ENCODE results near the gene SPRED2.
A peak's percentile ranks its signal among the peaks of the same experiment; 100 is the strongest.

SPRED2 gene

DNA sequence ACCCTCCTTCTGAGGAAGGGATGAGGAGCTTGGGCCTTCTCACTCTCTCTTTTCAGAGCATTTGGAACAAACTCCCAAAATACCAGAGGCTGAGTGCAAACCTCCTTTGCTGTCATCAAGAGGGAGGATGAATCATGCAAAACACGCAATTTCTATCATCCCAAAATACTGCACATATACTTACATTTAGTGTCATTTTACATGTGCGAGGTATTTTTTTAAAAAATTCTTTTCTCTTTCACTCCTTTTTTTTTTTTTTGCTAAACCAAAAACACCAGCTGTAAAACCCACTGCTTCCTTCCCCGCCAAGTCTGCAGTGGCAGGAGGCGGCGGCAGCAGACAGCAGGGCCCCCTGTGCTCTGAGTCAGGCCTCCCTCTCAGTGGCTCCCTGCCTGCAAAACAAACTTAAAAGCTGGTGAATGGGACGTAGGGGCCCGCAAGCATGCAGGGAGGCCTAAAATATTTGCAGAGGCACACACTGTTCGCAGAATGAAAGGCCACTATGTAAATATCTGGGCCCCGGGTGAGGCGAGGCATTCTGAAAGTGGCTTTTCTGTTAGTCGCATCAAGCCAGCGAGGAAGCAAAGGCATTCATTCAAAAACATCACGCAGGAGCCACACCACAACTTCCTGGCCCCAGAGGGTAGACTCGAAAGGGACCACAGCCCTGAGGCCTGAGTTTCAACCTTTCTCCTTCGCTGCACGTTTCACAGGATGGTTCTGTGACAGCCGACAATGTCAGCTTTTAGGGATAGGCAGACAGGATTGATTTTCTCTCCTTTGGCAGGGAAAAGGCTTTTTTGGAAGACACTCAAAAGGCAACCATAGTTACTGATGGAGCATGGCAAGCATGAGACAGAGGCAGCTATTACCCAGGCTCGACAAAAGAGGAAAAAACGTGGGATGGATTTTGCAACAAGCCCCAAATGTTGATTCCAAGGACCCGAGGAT is 131.4 kb downstream of the SPRED2 start:
- DNase-seq: peak; percentile 63

DNA sequence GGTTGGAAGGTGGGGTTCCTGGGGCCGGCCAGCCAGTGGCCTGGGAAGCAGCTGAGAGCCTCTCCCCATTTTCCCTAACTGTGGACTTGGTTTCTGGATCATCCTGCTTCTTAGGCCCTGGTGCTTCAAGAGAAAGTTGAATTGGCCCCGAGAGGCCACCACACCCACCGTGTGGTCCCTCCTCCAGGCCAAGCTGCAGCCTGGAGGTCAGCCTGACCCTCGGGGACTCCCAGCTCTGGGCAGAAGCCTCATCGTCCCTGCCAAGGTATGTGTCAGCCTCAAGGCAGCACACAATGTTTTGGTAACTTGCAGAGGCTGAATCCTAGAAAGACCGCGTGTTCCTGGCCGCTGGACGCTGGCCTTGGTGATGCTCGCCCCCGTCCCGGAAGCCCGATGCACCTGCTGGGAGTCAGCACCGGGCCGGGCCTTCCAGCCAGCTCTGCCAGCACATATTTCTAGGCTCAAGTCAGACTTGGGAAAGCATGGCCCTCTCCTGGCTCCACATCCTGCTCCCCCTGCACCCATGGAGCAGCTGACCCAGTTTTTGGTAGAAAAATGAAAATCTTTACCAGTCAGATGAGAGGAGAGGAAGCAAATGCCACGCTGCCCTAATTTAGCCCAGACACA is 132.2 kb downstream of the SPRED2 start:
- no peak for DNase-seq

DNA sequence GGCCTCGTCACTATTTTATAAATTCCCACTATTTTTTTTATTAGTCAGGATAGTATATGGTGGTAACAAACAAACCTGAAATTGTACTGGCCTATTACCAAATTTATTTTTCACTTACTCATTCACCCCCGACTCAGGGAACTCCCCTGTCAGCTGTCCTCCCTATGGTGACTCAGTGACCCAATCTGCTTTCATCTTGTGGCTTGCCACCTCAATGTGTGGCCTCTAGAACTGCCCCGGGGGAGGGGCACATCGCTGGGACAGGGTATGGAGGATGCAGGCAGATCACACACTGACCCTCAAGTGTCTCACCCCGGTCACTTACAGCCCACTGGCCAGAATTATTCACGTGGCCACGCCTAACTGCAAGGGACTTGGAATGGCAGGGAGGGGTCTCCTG is 133.2 kb downstream of the SPRED2 start:
- no peak for DNase-seq

DNA sequence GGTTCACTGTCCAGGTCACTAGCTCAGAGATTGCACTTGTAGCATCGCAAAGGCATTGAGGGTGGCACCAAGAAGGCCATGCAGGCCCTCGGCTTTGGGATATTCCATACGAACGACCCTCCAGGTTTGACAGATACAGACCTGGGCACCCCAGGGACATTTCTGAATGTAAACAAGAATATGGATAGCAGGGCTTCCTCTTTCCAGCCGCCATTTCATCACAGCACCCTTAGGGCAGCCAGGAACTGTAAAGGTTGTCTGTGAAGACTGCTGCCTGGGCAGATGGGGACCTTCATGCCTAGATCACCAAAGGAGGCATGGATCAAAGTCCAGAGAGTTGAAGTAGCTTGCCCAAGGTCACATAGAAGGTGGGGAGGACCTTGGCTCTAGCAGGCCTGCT is 134.3 kb downstream of the SPRED2 start:
- DNase-seq: no peak

DNA sequence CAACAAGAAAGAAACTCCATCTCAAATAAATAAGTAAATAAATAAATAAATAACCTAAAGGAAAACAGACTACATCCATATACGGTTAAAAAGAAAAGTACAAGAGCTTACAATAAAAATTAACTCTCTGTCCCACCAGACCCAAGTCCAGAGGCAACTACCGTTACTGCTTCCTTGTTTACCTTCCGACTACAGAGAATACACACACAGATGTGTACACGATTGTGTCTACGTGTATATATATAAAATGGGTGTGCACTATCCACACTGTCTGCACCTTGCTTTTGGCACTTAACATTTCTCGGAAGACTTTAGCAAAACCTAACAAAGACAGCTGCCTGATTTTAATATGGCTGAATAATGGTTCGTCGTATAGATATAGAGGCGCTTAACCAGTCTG is 134.9 kb downstream of the SPRED2 start:
- DNase-seq: no peak

DNA sequence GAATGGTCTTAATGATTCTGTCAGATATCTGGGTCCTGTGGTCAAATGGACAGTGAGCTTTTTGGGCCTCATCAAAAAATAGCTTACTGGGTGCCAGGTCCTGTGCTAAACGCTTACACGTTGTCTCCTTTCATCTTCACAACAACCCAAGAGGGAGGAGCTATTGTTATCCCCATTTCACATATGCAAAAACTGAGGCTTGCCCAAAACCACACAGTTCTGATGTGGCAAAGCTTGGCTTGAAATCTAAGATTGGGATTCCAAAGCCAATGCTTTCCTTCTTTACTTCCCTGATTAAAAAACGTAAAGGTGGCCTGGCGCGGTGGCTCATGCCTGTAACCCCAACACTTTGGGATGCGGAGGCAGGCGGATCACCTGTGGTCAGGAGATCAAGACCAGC is 135.4 kb downstream of the SPRED2 start:
- DNase-seq: no peak

DNA sequence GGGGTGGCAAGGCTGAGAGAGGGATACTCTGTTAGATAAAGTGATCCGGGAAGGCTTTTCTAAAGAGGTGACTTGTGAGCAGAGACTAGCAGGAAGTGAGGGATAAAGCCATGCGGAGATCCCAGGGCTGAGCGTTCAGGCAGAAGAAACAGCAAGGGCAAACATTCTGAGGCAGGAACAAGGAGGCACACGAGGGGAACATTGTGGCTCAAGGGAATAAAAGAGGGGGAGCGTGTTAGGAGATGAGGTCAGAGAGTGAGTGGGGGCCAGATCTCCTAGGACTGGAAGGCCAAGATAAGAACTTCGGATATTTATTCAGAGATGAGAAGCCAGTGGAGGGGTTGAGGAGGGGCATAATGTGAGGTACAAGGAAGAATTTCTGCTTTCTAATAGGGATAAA is 137.7 kb downstream of the SPRED2 start:
- no peak for DNase-seq

DNA sequence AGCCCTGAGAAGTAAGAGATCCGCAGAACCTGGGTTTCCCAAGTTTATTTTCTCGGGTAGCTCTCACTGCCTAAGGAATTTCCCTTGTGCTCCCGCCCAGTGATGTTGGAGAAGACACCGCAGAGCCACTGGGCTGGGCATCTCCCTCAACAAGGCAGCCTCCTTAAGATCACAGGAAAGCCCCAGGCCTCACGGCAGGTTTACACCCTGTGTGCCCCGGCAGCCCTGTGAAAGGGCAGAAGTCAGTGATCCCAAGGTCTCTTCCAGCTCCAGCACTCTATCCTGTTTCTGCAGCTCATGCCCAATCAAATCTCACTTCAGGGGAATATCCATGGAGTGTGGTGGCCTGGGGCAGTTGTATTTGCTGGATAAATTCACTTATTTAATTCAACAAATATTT is 138.3 kb downstream of the SPRED2 start:
- no peak for DNase-seq

DNA sequence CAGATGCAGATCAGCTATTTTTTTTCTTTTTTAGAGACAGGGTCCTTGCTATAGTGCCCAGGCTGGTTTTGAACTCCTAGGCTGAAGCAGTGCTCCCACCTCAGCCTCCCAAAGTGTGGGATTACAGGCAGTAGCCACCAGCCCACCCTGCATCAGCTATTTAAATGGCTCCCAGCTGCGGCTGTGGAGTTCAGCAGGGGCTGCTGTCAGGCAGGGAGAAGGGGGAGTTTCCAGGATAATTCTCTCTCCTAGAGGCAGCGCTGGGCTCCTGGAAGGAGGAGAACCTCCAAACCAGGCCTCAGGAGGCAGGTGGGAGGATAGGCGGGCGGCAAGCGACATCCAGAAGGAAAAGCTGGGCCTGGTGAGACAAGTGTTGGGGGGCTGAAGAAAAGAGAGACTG is 139.0 kb downstream of the SPRED2 start:
- DNase-seq: no peak

DNA sequence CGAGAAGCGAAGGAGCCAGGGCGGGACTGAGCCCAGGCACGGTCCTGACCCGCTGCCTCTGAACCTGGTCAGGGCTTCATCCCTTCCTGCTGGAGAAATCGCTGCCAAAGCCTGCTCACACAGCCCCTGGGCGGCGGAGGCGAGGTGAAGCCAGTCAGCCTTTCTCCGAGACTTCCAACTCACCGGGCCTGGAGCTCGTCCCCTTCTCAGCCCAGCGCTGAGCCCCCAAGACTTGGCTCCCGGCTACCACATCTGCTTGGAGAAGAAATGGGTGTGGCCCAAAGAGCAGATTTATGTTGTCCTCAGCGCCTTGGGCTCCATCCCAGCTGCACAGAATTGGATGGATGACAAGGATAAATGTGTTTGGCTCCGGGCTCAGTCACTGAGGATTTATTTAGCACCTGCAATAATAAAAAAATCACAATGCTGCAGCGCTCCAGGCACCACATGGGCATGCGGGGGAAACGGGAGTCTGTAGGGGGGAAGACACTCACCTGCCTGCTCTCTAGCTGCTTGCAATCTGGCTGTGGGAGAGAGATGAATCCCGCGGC is 139.9 kb downstream of the SPRED2 start:
- no peak for DNase-seq

DNA sequence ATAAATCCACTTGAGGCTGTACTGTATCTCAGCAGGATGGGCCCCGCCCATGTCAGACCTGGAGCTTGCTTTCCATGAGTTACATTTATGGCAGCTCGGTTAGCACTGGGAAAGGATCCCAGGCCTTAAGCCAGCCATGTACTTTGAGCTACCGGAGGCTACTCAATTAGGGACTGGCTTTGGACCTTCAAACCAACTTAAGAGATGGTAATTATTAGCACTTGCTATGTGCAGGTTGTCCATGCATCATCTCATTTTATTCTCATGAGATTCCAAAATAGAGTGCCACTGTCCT is 140.3 kb downstream of the SPRED2 start:
- no peak for DNase-seq

DNA sequence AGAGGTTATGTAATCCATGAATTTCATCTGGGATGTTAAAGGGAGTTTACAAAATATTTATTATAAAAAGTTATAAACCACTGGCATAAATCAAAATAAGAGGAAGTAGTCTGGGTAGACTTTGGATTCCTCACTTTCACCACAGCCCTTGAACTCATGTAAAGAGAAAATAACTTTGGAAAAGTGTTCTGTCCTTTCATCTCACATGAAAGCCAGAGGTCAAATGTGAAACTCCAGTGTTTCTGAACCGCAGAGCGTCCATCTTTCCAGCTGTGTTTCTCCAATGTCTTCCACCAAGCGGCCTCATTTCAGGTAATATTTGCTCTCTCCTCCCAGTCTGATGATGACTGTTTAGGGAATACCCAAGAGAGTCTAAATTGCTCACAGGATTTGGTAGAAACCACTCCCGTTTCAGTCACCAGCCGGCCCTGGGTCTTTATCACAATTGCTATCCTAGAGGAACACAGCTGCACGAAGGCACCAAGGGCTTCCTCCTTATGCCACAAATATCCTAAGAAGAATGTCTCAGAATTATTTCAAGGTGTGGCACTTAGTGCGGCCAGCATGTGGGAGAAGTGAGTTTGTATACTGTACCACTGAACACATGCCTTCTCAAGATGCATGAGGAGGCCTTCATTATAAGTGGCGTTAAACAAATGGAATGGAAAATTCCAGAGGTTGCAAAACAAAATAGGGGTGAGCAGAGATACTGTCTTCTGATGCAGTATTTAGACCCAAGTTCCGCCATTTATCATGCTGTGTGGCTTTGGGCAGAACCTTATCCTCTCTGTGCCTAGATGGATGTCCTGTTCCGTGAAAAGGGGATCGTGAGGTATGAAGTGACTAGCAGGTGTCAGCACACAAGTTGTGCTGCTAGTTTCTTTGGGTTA is 140.9 kb downstream of the SPRED2 start:
- DNase-seq: no peak

DNA sequence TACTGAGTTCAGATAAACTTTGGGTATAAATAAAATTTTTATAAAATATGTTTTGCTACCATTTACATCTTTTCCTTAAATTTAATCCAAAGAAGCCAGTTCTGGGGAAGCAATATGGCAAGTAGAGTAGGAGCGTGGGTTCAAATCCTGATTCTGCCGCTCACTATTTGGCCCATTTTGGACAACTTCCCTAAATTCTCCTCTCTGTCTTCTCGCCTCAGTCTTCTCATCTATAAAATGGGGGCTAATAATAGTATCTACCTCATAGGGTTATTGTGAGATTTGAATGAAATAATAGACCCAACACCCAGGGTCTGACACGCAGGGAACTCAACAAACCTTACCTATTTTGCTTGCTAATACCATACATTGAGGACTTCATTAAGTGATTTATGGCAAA is 145.0 kb downstream of the SPRED2 start:
- DNase-seq: no peak

DNA sequence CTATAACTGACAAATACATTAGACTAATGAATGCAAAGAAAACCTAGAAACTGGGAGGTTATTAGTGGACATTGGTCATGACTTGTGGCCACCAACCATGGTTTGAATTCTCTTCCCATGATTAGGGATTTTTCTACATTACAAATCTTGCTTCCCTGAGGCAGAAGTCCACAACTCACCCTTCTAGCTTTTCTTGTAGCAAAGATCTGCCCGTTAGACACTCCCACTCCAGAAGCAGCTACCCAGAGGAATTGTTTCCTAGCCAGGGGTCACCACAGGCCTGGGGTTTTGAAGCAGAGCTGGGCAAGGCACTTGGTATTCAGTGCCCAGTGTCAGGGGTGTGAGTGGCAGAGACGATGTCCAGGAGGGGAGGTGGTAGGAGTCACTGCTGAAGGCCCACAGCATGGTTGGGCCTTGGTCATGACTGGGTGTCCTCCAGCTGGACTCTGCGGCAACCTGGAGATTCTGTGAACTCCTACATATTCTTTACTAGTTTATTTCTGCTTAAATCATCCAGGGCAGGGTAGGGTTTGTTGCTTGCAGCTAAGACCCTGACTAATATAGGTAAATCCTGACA is 149.8 kb downstream of the SPRED2 start:
- no peak for DNase-seq

DNA sequence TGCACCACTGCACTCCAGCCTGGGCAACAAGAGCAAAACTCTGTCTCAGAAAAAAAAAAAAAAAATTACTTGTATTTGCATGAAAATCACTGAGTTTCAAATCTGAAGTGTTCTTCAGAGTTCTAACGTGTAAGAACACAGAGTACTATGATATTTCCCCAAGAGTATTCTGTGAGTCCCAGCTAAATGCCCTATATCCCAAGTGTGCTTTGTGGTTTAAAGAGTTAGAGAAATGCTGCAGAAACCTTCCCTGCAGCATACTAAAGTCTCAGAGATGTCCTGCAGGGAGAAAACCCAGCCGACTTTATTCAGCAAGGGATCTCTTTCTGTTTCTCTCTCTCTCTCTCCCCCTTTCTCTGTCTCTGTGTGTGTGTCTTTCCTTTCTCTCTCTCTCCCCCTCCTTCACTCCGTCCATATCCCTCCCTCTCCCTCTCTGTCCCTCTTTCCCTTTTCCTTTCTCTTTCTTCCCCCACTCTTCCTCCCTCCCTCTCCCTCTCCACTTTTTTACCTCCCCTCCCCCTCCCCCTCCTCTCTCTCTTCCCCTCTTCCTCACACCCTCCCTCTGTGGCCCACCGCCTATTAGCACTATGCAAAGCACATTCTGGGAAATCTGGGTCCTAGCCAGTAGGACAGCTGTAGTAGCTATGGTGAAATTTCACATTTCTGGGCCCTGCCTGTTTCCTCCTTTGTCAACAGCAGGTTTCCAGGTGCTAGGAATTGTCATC is 150.6 kb downstream of the SPRED2 start:
- DNase-seq: no peak

DNA sequence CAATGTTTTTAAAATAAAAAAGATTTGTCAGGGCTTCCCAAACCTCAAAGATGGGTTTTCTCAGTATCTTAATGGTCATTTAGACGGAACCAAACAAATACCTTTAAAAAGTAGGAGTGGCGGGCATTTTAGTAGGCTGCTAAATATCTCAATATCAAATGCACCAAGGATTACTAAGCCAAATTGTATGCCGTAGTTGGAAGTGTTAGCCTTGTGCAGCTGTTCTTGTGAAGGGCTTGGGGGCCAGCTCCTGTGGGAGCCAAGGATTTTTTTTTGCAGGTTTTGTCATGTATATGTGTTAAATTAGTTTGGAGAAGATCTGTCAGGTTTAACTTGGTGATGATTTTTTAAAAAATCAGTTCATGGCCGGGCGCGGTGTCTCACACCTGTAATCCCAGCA is 152.6 kb downstream of the SPRED2 start:
- DNase-seq: no peak

DNA sequence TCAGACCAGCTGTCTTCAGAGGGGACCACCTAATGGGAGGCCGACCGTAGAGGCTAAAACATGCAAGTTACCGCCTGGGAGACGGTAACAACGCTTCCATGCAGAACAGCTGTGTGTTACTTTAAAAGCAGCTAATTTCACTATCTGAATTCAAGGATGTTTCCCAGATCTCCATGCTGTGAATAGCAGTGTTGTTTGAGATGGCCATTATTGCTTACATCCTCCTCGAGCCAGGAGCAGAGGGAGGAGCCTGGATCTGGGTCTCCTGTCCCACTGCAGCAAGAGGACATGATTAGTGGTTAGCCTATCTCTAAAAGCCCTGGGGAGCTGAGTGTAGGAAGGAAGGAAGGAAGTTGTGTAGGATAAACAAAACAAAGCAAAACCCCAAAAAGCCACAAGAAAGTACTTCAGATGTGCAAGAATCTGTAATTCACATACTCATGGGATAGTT is 153.8 kb downstream of the SPRED2 start:
- DNase-seq: no peak

DNA sequence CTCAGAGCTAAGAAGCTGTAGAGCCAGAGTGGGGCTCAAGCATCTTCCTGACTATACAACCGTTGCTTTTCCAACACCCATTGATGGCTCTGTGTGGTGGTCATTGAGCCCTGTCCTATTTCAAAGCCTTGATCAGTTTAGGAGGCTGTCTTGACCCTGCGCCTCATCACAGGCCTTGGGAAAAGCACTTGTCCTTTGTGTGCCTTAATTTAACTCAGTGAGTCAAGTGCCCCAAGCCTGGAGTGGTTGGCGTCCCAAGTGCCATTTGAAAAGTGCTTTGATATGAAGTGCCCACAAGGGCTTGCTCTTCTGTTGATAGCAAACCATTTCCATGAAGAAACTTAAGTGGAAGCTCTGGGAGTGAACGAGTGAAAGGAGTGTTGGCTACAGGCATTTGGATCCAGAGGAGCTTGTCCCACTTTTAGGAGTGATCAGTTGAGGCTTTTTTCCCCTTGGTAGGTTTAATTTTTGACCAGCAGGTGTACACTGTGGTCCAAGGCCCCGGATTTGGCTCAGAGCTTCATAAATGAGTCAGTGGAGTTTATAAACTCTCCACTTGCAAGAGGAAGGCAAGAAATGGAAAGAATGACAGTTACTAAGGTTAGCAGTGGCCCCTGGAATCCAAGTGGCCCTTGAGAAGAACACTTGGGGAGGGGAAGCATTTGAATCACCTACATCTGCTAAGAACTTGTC is 154.5 kb downstream of the SPRED2 start:
- DNase-seq: no peak

DNA sequence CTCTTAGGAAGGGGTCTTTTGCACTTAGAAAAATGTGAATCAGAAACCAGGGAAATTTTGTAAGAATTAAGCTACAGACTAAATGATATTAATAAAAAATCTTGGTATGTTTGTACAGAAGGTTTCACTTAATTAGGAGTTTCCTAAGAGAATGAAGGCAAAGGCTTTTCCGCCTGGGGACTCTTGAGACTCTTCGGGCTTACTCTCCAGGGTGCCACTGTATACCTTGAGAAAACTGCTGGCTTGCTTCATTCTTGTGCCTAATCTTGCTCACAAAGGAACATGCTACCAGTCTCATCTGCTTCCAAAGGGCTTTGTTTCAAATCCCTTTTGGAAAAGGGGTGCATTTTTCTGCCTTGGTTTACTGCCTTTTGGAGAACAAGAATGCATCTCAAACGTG is 155.3 kb downstream of the SPRED2 start:
- no peak for DNase-seq

DNA sequence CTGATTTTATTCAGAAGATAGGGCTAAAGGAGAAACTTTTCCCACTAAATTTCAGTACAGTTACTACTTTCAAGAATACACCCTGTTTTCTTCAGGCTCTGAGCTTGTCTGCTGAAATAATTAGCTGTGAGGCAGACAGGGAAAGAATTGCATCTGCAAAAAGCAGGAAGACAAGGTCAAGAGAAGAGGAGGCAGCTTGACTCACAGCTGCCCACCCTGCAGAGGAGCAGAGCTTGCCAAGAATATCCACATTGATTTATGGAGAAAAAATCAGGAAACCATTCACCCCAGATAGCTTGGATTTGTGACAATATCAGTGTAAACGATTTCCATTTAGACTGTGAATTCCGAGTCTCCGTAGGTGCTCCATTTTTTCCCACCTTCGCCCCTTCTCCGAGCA is 155.8 kb downstream of the SPRED2 start:
- no peak for DNase-seq

DNA sequence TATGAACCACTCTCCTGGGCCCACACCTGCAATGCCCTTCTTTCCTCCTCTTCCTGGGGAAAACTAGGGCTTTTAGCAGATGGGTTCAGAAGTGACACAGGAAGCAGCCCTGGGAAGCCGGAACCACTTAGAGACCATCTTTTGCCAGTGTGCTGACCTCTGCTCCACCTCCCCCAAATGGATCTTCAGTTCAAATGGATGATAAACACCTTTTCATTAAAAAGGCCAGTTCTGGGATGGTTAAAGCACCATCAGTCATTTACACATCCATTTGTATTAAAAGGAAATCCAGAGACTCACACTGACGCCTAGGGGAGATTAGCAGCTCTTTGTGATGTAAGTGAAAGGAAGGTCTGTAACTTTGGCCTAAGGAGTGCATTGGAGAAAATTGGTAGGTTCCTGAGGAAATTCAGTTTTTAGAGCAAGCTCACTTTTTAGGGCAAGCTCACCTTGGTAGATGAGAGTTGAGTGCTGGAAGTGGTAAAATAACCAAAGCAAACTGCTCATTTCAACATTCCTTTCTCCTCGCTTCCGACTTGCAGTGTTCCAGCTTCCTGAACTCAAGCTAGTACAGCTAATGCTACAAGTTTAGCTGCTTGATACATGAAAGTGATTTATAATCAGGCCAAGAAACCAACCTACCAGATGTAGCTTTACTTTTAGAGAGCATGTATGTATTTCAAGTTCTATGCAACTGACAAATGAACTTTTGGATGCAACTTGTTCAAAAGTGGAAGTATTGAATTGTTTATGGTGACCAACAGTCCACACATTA is 157.1 kb downstream of the SPRED2 start:
- no peak for DNase-seq
